HL-60 (cell line): ENCODE data around the gene PAK5.

ENCODE experiments used
- DNase-seq, 2 experiments: peaks; one replicate each; pipeline ENCODE4 v3.0.0-alpha.2; 2010 to 2020; ENCODE audit warnings: low read depth in 1 of 2, low spot score in 1 of 2
- H3K27ac ChIP-seq: fragments of 250-450 bp; sonication (Bioruptor Pico); replicated peaks from 2 replicates; pipeline ENCODE4 v1.5.1; 2020; ENCODE audit warnings: mild to moderate bottlenecking, moderate library complexity
- H3K27me3 ChIP-seq: fragments of 250-450 bp; sonication (Bioruptor Pico); 2 replicates; pipeline ENCODE4 v1.5.1; 2021; ENCODE audit warnings: mild to moderate bottlenecking, moderate library complexity; ENCODE audit not compliant: insufficient read depth, poor library complexity, severe bottlenecking
- H3K4me3 ChIP-seq: replicated peaks from 2 replicates; pipeline ENCODE4 v1.5.1; 2011; ENCODE audit warnings: mild to moderate bottlenecking, control low read depth, low read length; ENCODE audit not compliant: insufficient read depth
- CTCF ChIP-seq: IDR thresholded peaks from one replicate; pipeline ENCODE4 v1.5.1; 2011; ENCODE audit warnings: low read length, control low read depth, inconsistent platforms; ENCODE audit not compliant: insufficient read depth
- GABPA ChIP-seq: IDR thresholded peaks from 2 replicates; pipeline ENCODE4 v1.6.1; 2012; ENCODE audit warnings: low read depth
- POLR2AphosphoS5 ChIP-seq: IDR thresholded peaks from 2 replicates; pipeline ENCODE4 v1.6.1; 2012; ENCODE audit warnings: low read depth
- SPI1 ChIP-seq: IDR thresholded peaks from 2 replicates; pipeline ENCODE4 v1.6.1; 2012; ENCODE audit warnings: low read depth, mild to moderate bottlenecking, borderline replicate concordance
- TF ChIP-seq, protein P1 (sequence below): IDR thresholded peaks from 2 replicates; pipeline ENCODE4 v1.6.1; 2012; ENCODE audit warnings: low read depth; ENCODE audit not compliant: insufficient replicate concordance

PAK5 gene

GRCh38 chr20:9686001-9686400 is 152.9 kb downstream of the PAK5 start:
- no peak for DNase-seq
- no peaks in the 10 kb centered on the region for H3K27me3 ChIP-seq
- H3K27ac ChIP-seq: no peak overlapping the region
- no peak for TF ChIP-seq SPI1
- no peak for TF ChIP-seq POLR2AphosphoS5
- TF ChIP-seq, protein P1, sequence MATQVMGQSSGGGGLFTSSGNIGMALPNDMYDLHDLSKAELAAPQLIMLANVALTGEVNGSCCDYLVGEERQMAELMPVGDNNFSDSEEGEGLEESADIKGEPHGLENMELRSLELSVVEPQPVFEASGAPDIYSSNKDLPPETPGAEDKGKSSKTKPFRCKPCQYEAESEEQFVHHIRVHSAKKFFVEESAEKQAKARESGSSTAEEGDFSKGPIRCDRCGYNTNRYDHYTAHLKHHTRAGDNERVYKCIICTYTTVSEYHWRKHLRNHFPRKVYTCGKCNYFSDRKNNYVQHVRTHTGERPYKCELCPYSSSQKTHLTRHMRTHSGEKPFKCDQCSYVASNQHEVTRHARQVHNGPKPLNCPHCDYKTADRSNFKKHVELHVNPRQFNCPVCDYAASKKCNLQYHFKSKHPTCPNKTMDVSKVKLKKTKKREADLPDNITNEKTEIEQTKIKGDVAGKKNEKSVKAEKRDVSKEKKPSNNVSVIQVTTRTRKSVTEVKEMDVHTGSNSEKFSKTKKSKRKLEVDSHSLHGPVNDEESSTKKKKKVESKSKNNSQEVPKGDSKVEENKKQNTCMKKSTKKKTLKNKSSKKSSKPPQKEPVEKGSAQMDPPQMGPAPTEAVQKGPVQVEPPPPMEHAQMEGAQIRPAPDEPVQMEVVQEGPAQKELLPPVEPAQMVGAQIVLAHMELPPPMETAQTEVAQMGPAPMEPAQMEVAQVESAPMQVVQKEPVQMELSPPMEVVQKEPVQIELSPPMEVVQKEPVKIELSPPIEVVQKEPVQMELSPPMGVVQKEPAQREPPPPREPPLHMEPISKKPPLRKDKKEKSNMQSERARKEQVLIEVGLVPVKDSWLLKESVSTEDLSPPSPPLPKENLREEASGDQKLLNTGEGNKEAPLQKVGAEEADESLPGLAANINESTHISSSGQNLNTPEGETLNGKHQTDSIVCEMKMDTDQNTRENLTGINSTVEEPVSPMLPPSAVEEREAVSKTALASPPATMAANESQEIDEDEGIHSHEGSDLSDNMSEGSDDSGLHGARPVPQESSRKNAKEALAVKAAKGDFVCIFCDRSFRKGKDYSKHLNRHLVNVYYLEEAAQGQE: no peak
- TF ChIP-seq GABPA: no peak
- no peak for TF ChIP-seq CTCF
- no peak overlapping the region for H3K4me3 ChIP-seq

DNA sequence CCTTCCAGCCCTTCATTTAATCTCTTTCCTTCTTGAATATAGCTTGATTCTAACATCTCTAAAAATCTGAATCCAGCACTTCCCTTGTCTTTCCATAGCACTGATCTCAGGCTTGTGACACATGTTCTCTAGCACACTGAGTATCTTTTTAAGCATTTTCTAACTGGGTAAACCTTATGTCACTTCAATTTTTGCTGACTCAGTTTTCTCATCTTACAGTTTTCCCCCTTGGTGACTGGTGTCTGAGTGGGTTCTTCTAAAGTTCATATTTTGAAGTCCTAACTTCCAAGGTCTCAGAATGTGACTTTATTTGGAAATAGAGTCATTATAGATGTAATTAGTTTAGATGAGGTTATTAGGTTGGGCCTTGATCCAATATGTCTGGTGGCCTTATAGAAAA is 153.9 kb downstream of the PAK5 start:
- Histone ChIP-seq H3K27me3 (no peaks in the 10 kb centered on the region), H3K4me3 (no peak overlapping the region), H3K27ac (no peak overlapping the region)
- TF ChIP-seq GABPA (no peak), SPI1 (no peak), CTCF (no peak), POLR2AphosphoS5 (no peak)
- TF ChIP-seq, protein P1: no peak
- DNase-seq: no peak

GRCh38 chr20:9677100-9677623 is 161.7 kb downstream of the PAK5 start:
- Histone ChIP-seq H3K27me3 (no peaks in the 10 kb centered on the region), H3K4me3 (no peak overlapping the region), H3K27ac (no peak overlapping the region)
- no peak for DNase-seq
- no peak for TF ChIP-seq POLR2AphosphoS5
- no peak for TF ChIP-seq CTCF
- TF ChIP-seq SPI1: no peak
- TF ChIP-seq, protein P1: no peak
- TF ChIP-seq GABPA: no peak
